ENCODE results near the gene STIM1.

DNA sequence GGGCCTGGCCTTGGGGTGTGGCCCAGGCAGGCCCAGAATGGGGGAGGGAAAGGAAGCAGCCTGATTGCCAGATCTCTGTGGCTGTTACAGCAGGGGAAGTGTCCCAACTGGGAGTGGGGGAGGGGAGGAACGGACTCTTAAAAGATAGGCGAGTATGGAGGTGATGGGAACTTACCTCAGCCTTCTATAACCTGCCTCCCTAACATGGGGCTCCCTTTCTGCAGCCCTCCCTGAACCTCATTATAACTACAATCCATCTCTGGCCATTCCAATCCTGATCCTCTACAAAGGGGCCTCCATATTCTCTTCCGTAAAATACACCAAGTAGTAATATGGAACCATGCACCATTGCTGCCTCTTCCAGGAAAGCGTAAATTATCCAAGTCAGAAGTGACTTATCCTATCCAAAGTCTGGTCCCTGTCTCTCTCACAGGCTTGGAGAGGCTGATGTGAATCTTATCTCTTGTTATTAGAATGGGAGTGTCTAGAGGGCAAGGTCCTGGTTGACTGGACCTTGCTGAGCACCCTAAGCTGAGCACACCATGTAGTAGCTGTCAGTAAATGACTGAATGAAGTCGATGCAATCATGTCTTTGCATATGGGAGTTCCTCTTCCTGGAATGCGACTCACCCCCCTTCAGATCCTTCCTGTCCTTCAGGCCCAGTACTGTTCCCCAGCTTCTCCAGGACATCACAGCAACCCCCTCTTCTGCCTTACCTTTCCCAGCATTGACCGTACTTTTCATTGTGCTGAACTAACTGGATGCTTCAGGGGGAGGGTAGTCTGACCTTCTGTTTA is 20.6 kb upstream of the STIM1 start:
- TF ChIP-seq, protein P1, sequence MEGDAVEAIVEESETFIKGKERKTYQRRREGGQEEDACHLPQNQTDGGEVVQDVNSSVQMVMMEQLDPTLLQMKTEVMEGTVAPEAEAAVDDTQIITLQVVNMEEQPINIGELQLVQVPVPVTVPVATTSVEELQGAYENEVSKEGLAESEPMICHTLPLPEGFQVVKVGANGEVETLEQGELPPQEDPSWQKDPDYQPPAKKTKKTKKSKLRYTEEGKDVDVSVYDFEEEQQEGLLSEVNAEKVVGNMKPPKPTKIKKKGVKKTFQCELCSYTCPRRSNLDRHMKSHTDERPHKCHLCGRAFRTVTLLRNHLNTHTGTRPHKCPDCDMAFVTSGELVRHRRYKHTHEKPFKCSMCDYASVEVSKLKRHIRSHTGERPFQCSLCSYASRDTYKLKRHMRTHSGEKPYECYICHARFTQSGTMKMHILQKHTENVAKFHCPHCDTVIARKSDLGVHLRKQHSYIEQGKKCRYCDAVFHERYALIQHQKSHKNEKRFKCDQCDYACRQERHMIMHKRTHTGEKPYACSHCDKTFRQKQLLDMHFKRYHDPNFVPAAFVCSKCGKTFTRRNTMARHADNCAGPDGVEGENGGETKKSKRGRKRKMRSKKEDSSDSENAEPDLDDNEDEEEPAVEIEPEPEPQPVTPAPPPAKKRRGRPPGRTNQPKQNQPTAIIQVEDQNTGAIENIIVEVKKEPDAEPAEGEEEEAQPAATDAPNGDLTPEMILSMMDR (IDR thresholded peaks at IDR 0.05) = no peak
- no peak for TF ChIP-seq EP300 (IDR thresholded peaks at IDR 0.05)
- TF ChIP-seq POLR2A (IDR thresholded peaks at IDR 0.05; ENCODE audit: low read depth) = no peak

Data from esophagus muscularis mucosa (tissue), 4 donors.